HG03571 (cell line): ENCODE measurements around the gene DOK6.
A peak's percentile ranks its signal among the peaks of the same experiment; 100 is the strongest.
"Not testable (repeated sequence)": the region's sequence is repeated elsewhere in the genome, so short reads cannot be mapped to it uniquely, and the experiment has no call there.

Experiments
- ATAC-seq: cut with Tn5 transposase; IDR thresholded peaks from one replicate; pipeline ENCODE4 v1.9.1; 2021; ENCODE audit not compliant: unreplicated experiment

The DOK6 gene

DNA sequence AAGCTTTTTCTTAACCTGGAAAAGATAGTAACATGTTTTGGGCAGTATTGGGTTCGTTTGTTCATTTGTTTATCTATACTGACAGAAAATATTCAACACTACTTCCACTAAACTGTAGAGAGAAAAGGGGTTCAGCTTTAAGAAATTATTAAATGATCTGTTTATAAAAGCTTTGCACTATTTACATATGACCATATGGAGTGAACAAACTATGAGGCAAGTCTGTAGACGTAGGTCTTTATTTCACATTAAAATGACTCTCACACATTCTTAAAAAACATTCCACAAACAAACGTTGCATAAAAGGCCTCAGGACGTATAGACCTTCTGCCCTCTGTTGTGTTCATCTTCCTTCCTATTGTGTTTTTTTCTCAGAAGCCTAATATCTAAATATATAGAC is 452.4 kb downstream of the DOK6 start:
- ATAC-seq: no peak

DNA sequence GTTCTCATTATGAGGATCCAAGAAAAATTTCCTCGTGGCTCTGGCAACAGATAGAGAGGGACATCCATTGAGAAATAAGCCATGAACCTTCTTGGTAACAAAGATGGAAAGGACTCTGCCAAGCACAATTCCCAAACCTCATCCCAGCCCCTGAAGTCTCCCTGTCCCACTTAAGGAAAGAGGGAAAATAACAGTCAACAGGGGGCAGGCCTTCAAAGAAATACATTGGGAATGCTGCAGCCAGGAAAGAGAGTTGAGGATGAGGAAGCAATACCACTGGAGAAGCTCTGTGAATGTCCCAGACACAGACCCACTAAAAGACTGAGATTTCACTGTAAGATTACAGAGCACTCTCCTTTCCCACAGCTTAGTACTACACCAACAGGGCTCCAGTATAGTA is 453.8 kb downstream of the DOK6 start:
- no peak for ATAC-seq

- no peak for ATAC-seq
These were observed 458.2 kb downstream of the DOK6 start for GRCh38 chr18:69858897-69859296.

- peak; percentile 85 for ATAC-seq
These were observed 464.1 kb downstream of the DOK6 start for GRCh38 chr18:69864802-69865201.

DNA sequence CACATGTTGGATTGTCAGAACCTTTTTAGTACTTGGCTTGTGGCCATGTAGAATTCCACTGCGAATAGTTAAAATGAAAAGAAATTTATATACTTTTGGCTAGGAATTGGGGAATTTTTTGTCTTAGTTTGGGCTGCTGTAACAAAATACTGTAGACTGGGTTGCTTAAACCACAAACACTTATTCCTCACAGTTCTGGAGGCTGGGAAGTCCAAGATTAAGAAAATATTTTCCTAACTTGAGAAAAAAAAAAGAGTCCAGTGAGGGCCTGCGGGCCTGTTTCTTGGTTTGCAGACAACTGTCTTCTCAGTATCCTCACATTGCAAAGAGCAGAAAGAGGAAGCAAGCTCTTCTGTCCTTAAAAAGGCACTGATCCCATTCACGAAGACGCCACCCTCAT is 465.1 kb downstream of the DOK6 start:
- ATAC-seq: no peak

GRCh38 chr18:69866212-69866611 is 465.5 kb downstream of the DOK6 start:
- no peak for ATAC-seq

DNA sequence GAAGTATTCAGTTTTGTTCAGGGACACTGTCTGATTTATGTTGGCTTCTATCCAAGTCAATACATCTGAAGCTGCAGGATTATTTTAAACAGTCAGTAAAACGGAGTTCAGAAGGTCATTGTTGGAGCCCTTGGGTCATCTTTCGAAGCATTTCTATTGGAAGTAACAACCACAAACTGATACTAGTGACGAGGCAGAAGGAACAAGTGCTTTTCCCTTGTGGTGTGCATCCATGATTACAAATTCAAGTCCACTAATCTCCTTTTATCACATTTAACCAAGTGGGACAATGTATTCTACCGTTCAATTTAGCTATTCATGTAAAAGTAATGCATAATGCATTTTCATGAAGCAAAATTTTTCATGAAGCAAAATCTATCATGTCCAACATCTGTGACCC is 470.0 kb downstream of the DOK6 start:
- ATAC-seq: no peak

DNA sequence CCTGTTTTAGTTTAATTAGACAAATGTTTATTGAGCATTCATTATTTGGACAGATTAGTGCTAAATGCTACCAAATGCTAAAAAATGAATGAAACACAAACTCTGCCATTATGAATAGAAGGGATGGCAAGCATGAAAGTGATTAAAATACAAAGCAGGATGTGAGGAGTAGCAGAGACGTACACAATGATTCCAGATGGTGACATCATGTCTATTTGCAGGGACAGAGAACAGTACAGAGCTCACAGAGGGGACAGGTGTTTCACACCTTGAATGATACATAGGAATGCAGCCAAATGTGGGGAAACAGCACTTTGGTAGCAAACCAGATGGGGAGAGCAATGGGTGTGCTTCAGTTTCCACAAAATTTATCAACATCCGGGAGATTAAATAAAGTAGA is 470.7 kb downstream of the DOK6 start:
- no peak for ATAC-seq

DNA sequence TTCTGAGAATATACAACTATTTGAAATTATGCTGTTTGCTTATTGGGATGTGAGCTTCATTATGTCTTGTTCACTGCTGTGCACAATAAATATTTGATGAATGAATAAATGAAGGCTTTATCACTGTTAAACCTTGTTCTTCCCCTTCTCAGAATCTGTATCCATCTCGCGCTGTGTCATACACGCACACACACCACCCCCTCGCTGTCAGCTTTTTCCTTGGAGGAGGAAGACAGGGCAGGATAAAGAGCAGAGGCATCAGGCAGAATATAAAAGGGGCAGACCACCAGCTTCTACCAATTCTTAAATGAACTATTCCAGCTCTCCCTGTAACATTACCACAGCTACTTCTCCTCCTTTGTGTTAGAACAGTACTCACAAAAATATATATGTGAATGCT is 472.0 kb downstream of the DOK6 start:
- ATAC-seq: no peak

DNA sequence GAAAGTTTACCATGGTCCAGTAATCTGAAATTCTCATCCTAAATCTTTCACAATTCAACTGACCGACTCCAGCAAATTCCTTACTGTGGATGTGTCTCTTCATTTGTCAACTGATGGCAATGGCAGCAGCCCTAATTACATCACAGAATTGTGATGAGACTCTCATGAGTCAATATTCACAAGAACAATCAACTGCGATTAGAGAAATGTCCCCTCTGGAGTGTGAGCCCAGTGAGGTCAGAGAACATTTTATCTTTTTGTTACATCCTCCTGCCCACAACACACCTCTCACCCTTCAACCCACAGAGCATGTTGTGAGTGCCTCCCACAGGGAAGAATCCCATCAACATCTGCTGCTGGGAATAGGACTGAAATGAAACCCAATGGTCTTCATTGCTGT is 473.4 kb downstream of the DOK6 start:
- ATAC-seq: no peak

- ATAC-seq: no peak
These were observed 475.8 kb downstream of the DOK6 start for GRCh38 chr18:69876490-69876889.

- no peak for ATAC-seq
These were observed 477.7 kb downstream of the DOK6 start for GRCh38 chr18:69878213-69878933.

DNA sequence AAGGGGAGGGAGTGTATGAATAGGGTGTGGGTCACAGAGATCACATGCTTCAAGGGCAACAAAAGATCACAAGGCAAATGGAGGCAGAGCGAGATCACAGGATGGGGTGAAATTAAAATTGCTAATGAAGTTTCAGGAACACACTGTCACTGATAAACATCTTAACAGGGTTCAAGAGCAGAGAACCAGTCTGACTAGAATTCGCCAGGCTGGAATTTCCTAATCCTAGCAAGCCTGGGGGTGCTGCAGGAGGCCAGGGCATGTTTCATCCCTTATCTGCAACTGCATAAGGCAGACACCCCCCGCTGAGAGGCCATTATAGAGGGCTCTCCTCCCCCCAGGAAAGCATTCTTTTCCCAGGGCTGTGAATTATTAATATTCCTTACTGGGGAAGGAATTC is 478.4 kb downstream of the DOK6 start:
- not testable (repeated sequence) for ATAC-seq

DNA sequence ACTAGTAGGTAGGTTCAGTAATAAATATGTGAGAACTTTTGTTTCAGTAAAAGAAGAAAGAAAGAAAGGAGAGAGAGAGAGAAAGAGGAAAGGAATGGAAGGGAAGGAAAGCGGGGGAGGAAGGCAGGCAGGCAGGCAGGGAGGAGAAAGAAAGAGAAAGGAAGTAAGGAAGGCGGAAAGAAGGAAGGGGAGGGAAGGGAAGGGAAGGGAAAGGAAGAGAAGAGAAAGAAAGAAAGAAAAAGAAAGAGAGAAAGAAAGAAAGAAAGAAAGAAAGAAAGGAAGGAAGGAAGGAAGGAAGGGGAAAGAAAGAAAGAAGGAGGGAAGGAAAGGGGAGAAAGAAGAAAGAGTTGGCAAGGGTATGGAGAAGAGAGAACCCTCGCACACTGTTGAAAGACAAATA is 479.4 kb downstream of the DOK6 start:
- ATAC-seq: no peak

DNA sequence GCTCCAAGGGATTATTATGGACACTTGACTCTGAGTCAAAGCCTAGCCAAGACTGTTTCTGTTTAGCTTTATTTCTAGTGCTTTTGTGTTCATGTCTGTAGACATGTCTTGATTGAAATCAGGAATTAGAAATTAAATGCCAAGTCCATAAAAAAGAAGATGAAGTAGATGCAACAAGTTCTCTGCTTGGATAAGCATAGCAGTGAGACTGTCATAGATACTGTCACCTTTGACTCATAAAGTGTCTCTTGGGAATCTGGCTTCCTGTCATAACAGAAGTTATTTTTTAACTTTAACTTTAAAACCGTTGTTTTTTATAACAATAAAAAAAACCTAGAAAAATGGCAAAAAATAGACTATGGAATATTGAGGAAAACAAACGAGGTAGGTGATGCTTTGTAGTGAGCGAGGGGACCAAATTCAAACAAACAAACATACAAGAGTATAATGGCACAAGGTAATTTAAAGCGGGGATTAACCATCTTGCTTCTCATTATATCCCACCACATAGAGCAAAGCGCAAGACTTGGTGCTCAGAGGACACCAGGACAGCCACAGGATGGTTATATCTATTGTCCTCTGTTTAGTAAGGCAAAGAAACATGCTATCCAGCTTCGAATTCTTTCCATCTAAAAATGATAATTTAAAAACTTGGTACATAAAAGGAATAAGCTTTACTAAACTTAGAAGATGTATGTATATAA is 482.4 kb downstream of the DOK6 start:
- peak; percentile 41 for ATAC-seq

- no peak for ATAC-seq
These were observed 483.1 kb downstream of the DOK6 start for GRCh38 chr18:69883781-69884180.

GRCh38 chr18:69885355-69885754 is 484.7 kb downstream of the DOK6 start:
- no peak for ATAC-seq

- peak; percentile 88 for ATAC-seq
These were observed 485.3 kb downstream of the DOK6 start for GRCh38 chr18:69885841-69886531.

- ATAC-seq: no peak
These were observed 486.6 kb downstream of the DOK6 start for GRCh38 chr18:69887256-69887655.

DNA sequence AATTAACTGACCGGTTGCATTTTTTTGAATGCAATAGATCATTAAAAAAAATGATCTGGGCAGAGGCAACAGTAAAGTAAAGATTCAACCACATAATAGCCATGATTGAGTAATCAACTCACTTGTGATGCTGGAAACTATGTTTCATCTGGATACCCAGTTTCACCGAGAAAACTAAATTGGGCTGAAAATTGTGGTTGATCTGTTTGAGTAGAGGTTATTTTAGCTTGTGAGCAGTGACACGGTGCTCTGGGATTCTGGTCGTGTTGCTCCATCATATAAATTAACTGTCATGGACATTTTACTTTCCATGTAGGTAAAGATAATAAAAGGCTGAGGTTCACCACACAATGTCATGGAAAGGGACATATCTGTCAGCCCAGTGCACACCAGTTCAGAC is 488.3 kb downstream of the DOK6 start:
- ATAC-seq: no peak

DNA sequence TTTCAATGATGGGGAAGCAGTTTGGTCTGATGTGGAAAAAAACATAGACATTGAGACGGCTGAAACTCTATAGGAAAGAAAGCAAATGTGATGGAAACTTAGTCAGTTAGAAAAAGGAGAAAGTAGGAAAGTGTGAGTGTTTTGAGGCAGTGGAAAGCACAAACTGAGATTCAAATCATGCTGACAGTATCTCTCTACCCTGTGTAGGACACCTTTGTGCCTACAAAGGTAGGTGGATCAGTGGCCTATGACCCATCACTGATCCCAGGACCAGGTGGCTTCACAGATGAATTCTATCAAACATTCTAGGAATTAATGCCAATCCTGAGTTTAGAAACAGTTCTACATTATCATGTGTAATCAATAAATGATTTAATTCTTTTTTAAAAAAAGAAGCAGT is 489.9 kb downstream of the DOK6 start:
- no peak for ATAC-seq

DNA sequence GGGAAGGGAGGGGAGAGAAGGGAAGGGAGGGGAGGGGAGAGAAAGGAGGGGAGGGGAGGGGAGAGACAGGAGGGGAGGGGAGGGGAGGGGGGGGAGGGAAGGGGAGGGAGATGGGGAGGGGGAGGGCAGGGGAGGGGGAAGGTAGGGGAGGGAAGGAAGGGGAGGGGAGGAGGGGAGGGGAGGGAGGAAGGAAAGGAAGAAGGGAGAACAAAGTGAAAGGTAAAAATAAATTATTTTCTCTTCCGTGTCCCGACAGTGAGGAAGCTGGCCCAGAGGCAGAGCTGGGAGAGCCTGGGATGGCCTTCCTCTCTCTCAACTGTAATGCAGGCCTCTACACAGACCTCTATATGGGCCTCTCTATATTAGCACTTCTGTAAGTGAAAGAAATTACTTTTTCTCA is 493.8 kb downstream of the DOK6 start:
- ATAC-seq: no peak
